Urothelium cell line (cell line): Measurements from ENCODE around the gene RAD51B.

Experiments used
- DNase-seq: peaks from one replicate; pipeline ENCODE4 v3.0.0; 2011; ENCODE audit warnings: low spot score, mixed read lengths
- FAIRE-seq: peaks from 2 replicates; lab custom pipeline; 2011; peaks lifted over from hg19 to GRCh38; lab: Jason Lieb, UNC

RAD51B gene

DNA sequence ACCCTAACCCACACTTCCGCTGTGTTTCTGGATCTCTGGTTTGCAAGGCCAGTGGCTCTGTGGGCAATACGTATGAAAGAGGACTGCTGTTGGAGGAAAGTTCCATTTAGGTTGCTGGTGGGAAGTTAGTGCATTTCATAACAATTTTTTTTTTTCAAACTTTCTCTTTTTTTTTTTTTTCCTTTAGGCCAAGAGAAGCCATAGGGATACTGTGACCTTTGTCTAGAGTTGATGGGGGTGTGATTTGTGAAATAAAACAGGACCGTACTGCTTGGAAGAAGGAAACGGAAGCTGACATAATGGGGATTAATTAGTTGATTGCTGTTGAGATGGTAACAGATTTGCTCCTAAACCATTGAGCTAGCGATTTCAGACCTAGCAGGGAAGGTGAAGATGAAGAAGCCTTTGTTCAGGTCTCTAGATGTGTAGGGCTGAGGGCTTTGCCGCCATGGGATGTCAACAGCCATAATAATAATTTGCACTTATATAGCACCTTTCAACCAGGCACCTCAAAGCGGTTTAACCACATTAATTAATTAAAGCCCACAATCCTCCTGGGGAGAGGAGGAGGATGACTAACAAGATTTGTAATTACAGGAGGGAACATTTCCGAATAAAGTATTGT lies 658.0 kb downstream of the RAD51B start:
- FAIRE-seq (peak; percentile 46), DNase-seq (no peak)

DNA sequence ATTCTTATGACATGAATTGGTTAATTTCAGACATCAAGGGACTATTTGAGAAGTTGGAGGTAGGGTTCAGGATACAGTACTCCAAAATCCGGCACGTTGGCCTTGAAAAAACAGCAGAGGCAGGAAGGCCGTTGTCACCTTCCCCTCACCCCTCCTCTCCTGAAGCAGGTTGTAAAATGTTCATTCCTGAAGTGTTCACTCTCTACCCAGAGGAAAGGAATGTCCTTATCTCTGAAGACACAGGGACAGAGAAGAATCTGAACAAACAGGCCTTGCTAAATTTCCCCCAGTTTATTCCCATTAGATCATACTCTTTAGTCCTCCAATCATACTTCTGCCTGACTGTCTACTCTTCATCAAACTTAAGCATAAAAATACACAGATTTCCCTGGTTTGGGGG lies 659.7 kb downstream of the RAD51B start:
- no peak for DNase-seq
- FAIRE-seq = no peak

DNA sequence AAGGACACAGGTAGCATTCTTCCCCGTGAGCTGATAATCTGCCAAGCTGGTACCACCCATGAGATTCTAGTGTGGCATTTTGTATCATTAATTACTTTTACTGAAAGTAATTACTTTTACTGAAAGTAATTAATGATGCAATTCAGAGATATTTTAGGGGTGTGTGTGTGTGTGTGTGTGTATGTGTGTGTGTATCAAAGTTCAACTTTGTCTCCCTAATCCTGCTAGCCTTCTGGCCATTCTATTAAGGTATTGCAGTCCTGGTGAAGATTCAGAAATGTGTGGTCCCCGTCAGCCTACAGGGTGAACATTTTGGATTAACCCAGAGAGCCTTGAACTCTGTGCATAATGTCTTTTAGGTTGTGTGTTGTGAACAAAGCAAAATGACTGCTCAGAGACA lies 662.4 kb downstream of the RAD51B start:
- no peak for FAIRE-seq
- DNase-seq = no peak

DNA sequence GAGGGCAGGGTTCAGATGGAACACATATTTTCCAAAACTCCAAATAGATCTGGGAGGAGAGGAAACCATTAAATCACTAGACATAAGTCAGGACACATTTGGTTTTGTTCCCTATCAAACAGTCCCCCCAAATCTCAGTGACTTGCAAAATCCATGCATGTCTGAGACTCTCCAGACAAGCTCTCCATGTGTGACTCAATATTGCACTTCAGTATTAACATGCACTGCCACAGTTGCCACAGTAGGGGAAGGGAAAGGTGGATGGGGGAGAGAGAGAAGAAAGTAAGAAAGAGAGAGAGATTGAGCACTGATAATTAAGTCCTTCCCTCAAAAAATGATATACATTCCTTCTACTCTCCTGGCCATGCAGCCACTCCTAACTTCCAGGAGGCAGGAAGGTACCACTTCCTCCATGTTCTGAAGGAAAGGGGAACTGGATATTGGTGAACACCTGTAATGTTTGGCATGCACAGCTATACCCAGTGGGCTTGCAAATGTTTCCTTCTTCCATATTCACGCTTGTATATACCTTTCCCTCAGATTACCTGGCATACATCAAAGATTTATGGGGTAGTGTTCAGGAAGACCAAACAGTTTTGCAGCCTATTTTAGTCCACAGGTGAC lies 663.3 kb downstream of the RAD51B start:
- DNase-seq (no peak), FAIRE-seq (no peak)

DNA sequence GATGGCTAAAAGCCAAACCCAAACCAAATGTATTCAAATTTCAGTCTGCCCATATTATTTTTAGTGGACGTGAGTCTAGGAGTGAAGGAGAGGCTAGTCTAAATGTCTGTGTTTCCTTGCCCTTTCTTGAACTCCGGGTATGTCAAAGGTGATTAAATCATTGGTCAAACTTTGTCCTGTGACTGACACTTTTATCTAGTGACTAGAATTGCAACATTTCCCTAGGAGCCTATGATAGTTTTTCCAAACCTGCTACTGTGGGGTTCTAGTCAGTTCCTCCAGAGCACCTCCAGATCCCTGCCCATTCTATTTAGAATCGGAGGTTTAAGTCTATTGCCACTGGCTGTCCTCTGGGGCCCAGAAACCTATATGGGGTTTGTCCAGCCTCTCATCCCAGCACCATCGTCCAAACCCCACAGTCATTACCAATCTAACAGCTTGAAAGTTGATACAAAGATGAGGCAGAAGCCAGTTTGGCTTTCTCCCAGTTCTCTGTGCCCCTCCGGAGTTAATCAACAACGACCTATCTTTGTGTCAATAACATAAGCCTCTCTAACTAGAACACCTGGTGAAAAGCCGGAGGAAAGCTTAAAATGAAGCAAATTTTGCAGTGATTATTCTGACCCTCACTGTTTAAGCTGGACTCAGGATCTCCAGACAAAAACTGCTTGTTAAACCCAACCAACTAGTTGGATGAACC lies 666.6 kb downstream of the RAD51B start:
- FAIRE-seq (no peak), DNase-seq (no peak)

DNA sequence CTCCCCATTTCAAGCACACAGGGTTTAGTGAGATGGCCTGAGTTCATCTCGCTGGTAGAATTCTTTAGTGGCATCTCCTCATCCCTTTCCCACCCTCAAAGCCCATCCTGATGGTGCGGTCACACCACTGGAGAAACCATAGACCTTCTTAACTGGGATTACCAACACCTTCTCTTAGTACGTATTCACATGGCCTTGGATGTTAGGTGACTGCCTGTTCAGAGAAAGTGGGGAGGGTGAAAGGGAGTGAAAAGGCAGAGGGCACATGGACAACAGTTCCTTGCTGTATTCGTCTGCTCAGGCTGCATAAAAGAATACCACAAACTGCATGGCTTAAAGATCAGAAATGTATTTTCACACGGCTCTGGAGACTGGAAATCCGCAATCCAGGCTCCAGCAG lies 667.2 kb downstream of the RAD51B start:
- FAIRE-seq = peak; percentile 52

DNA sequence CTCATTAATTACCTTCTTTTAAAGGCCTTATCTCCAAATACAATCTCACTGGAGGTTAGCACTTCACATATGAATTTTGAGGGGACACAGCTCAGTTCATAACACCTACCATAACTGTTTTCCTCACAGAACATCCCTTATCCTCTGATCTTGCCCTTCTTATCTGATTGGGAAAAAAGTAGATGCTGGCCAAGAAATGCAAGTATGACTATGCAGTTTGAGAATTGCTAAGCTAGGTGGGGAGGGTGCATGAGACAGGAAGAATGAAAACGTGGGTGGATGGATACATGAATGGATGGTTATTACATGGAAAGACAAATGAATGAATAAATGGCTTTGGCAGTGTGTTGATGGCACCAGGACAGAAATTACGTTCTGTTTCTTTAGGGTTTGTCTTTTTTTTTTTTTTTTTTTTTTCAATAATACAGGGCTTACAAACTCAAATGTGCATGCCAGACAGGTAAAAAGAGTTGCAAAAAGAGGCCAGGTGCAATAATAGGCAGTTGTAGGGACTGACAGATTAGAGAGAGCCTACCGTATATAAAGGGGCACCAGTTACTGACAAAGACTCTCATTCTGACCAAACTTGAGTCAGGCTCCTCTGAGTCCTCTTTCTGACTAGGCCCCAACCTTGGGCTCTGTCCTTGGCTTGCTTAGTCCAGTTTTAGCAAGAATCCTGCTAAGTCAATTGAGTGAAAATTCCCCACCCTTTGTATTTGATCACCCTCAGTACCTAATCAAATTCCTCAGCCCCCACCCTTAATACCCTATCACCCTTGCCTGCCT lies 668.4 kb downstream of the RAD51B start:
- FAIRE-seq (peak; percentile 77), DNase-seq (peak; percentile 58)

More for the DNA sequence above, 667.2 kb downstream of the RAD51B start:
- DNase-seq = no peak

DNA sequence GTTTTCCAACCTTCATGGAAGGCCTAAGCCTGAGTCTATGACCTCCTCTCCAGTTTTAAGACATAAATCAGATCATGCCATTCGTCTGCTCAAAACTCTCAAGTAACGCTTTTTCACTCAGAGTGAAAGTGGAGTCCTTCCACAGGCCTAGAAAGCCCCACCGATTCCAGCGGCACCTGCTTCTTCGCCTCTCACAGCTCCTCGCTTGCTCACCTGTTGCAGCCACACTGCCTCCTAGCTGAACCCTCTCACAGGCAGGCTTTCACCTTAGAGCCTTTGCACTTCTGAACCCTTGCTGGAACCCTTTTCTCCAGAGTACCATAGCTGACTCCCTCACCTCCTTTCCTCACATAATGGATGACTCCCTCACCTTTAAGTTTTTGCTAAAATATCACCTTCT lies 672.2 kb downstream of the RAD51B start:
- no peak for DNase-seq
- FAIRE-seq = no peak

DNA sequence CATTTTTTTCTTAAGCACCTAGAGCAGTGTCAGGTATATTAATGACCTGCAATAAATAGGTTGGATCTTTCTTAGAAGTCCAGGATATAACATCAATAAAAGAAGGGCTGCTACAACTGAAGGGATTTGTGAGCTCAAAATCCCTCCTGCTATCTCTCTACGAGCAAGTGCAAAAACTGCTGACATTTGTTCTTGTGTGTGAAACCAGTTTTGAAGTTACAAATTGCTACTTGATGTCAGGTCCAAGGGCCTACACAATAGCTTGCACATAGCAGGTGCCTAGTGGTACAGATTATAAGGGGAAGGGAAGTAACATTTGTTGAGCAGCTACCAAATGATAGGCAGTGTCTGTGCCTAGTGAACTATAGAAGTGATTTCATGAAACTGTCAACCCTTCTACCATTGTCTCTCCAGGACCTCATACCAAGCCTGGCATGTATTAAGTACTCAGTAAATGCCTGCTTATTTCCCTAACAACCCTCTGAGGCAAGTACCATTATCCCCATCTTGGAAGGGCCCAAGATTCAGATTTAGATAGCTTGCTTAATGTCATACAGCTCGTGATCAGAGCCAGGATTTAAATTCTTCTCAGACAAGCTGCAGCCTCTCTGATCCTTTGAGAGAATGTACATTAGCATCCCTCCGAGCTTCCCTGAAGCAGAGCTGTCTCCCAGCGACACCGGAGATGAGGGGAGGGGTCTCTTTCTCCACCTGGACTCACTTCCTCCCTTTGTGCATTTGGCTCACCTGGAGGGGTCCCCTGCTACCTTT lies 673.0 kb downstream of the RAD51B start:
- FAIRE-seq (peak; percentile 63), DNase-seq (no peak)

DNA sequence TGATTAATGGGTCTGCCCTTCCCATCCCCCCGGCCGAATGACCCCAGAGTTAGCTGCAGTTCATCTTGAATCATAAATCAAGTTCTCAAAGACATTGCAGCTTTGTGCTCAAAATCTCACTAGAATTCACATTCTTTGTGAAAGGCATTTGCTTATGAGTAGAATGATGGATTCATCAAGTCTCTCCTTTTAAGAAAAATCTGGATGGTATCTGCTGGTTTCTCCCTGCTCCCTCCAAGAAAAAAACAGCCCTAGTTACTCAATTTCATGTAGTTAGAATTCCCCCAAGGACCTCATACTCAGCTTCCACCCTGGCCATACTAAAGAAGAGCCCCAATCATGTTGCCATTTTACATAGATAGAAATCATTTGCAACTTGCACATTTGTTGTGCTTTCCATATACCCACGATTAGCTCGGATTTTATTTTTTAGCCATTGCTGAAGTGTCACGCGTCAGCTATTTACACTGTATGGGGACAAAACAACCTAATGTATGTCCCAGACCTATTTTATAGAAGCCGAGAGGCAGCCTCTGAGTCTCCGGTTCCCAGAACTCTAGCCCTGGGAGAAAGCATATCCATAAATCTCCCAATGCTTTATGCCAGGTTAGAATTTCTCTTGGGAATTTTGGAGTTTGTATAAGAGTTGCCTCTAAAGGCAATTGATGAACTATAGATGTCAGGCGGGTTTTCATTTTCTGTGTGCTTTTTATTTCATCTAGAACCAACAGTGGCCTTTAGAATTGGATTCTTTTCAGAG lies 673.8 kb downstream of the RAD51B start:
- FAIRE-seq = peak; percentile 42
- DNase-seq = no peak

DNA sequence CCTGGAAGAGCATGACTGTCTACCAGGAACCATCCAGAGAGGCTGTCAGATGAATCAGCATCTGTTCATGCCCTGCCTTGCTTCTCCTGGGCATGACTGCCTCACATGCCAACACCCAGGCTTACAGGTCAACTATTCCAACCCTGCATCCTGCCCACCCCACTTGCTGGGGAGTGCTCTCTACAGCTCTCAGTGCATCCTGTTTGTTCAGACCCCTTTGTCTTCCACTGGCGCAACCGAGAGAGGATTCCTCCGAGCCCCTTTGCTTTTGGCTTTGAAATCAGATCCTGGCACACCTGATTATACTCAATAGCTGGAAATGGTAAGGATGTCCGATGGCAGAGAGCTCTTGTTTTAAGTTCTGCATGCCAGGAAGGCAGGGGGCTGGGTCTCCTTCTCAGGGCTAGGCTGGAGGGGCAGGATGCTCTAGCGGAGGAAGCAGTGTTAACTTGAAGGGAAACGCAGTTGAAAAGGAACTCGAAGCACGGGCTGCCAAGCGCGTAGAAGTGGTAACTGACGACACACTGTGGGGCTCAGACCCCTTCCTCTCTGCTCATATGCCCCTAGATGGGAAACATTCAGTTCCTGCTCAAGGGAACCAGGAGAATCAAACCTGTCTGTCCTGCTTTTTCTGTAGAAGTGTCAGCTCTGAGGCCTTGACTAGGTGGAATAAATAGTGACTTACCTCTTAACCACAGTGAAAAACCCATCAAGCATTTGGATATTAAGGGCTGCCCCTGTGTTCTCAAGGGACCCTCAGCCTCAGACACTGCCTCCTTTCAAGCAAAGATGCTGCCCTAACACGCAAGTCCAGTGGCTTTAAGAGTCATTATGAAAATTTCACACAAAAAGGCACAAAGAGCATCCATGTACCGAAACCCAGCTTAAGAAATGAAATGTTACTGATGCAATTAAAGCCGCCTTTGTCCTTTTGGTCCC lies 675.8 kb downstream of the RAD51B start:
- FAIRE-seq = peak; percentile 50
- DNase-seq = peak; percentile 44

DNA sequence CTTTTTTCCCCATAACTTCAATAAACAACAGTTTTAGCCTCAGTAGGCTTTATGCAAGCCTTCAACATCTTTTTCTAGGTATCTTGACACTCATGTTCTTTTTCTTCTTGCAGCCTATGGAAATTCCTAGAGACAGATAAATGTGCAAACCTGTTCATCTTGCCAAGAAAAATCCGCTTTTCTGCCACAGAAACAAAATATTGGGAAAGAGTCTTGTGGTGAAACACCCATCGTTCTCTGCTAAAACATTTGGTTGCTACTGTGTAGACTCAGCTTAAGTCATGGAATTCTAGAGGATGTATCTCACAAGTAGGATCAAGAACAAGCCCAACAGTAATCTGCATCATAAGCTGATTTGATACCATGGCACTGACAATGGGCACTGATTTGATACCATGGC lies 677.4 kb downstream of the RAD51B start:
- DNase-seq (no peak), FAIRE-seq (no peak)

DNA sequence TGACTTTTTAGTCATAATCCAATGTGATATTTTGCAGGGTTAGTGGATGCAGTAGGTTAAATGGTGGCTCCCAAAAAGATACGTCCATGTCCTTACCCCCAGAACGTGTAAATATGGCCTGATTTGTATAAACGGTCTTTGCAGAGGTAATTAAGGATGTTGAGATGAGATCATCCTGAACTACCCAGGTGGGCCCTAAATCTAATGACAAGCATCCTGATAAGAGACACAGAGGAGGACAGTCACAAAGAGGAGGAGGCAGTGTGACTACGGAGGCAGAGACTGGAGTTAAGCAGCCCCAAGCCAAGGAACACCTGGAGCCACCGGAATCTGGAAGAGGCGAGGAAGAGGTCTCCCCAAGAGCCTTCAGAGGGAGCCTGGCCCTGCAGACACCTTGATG lies 679.9 kb downstream of the RAD51B start:
- DNase-seq (no peak), FAIRE-seq (peak; percentile 53)

DNA sequence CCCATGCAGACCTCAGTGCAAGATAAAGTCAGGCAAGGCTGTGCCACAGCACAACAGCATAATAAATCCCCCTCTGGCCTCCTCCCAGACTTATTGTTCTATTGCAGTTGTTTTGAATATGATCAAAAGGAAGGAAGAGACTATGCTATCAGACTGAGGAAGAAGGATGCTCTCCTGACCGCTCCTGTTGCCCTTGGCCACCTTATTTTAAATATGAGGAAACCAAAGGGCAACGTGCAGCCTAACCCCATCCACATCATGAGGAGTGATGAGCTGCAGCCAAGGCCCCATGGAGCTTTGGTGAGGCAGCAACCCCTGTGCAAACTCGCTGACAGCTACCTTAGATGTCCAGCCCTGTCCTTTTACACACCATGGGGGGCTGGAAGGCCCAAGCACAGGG lies 681.6 kb downstream of the RAD51B start:
- DNase-seq (no peak), FAIRE-seq (peak; percentile 77)

DNA sequence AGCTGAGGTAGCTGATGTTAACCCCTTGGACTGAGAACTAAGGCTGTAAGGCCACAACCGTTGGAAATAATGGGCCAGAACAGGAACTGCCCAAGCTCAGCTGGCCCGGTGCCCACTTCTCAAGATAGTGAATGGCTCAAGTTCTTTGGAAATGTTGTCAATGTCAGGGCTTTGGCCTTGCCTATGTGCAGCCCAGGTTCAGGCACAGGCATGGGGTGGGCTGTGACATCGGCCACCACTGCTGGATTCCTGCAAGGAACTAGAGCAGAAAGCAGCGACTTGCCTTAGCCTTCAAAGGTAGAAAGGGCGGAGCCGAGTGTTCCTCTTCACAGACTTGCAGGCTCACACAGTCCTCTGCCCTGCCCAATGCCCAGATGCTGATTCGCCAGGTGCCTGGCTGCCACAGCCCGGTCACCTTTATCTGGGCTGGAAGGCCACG lies 682.1 kb downstream of the RAD51B start:
- no peak for DNase-seq
- peak; percentile 66 for FAIRE-seq

DNA sequence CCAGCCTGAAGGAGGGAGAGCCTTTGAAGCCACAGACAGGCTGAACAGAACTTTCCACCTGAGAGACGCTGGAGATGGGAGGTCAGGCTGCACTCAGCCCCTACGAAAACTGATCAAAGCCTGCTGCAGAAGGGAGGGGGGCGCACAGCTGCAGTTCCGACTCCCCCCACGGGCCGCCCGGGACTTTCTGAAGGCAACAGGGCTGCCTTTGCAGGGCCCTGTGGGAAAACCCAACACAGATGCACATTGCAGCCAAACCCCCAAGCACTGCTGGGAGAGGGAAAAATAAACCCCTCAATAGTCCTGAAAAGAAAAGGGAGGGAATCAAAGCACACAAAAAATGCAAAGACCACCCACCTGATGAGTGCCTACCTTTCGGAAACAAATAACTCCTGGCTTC lies 682.7 kb downstream of the RAD51B start:
- FAIRE-seq (no peak), DNase-seq (no peak)

DNA sequence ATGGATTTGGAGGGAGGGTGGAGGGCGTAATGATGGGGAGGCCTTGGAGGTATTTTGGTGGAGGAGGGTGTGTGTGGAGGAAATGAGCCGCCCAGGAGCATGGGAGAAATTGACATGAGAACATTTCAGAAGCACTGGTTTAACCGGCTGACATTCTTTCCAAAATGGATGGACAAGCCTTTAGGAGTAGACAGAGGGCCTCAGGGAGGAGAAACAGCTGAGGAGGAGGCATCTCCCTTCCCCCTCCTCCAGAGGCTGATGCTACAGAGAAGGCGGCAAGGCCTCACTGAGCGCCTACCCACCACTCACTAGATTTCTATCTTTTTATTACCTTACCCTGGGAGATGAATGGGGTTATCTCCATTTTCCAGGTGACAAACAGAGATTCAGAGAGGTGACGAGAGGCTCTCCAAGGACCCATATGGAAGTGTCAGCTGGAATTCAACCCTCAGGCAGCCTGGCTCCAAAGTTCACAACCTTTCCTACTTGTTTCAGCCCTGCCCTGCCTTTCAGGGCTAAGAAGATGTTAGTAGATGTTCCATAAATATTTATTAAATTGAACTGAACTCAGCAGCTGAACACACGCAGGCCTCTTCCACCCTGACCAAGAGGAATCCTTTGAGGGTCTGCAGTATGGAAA lies 683.7 kb downstream of the RAD51B start:
- DNase-seq = no peak
- FAIRE-seq = no peak

DNA sequence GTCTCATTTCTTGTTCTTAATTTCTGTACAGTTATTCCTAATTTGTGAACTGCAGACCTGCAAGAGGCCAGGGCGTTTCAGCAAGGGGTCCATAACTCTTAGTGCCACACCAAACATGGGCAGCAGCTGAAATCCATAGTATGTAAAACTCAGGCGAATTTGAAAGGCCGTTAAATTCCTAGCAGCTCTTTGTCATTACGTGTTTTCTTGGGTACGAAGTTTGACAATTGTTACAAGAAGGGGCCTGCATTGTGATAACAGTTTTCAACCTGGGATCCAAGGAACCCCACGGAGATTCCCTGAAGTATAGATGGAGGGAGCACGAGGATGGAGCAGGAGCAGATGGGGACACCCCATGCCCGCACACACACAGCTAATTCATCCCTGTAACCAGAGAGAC lies 685.3 kb downstream of the RAD51B start:
- DNase-seq (no peak), FAIRE-seq (no peak)
